ENCODE results near the gene MRC2. TPM values are rescaled to one million over a fixed set of nuclear protein-coding genes. Genes with fewer than 3 reads are reported as not detected.
"Not testable (repeated sequence)": the region's sequence is repeated elsewhere in the genome, so short reads cannot be mapped to it uniquely, and the experiment has no call there.

Gene MRC2
- total RNA-seq, 4 donors from 2014 or later, result 7.9 to 47.2 (median 14.5) TPM

DNA sequence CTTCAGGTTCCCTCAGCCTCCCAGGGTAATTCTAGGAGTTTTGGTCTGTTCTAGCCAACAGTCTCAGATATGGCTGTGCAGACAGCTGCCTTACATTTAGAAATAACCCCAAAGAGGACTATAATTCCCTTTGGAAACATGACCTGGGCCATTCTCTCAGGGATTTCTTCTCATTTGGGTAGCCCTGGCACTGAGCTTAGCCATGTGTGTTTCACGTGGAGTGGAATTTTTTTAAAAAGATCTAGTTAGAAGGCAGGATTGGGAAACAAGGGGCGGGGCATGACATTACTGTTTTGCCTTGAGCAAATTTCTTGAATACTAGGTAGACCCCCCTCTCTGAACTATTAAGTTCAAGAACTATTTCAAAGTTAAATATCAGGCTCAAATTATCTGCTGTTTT lies 29.6 kb upstream of the MRC2 start:
- Histone ChIP-seq H3K4me1 (no peaks in the 10 kb centered on the region), H3K4me3 (no peak overlapping the region), H3K27ac (no peak overlapping the region), H3K27me3 (no peaks in the 10 kb centered on the region), H3K9me3 (no peaks in the 10 kb centered on the region), H3K36me3 (peaks cover 0 to 42% (median 20%) of the 10 kb centered on the region in 4 donors)
- no peak for DNase-seq
- in situ Hi-C loops (cut with MboI; ENCODE audit: low pct_ligation_motif_present in 1 of 4, low pct_unique_long_range_greater_than_20kb in 1 of 4, low sequenced_read_pairs in 3 of 4), result no loop called here
- WGBS, 2 donors (ENCODE audit: low coverage in 1 of 2), result 75 to 89% methylated on average over 1 to 2 of the region's 2 CpGs
- TF ChIP-seq, protein P1, sequence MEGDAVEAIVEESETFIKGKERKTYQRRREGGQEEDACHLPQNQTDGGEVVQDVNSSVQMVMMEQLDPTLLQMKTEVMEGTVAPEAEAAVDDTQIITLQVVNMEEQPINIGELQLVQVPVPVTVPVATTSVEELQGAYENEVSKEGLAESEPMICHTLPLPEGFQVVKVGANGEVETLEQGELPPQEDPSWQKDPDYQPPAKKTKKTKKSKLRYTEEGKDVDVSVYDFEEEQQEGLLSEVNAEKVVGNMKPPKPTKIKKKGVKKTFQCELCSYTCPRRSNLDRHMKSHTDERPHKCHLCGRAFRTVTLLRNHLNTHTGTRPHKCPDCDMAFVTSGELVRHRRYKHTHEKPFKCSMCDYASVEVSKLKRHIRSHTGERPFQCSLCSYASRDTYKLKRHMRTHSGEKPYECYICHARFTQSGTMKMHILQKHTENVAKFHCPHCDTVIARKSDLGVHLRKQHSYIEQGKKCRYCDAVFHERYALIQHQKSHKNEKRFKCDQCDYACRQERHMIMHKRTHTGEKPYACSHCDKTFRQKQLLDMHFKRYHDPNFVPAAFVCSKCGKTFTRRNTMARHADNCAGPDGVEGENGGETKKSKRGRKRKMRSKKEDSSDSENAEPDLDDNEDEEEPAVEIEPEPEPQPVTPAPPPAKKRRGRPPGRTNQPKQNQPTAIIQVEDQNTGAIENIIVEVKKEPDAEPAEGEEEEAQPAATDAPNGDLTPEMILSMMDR (IDR thresholded peaks at IDR 0.05), result no peak
- TF ChIP-seq EP300 (IDR thresholded peaks at IDR 0.05; ENCODE audit: low read depth) (no peak), POLR2AphosphoS5 (IDR thresholded peaks at IDR 0.05) (no peak), POLR2A (IDR thresholded peaks at IDR 0.05) (no peak)
- intact Hi-C loops (cut with DNase I; ENCODE audit: low total_unique reads), result no loop called here

DNA sequence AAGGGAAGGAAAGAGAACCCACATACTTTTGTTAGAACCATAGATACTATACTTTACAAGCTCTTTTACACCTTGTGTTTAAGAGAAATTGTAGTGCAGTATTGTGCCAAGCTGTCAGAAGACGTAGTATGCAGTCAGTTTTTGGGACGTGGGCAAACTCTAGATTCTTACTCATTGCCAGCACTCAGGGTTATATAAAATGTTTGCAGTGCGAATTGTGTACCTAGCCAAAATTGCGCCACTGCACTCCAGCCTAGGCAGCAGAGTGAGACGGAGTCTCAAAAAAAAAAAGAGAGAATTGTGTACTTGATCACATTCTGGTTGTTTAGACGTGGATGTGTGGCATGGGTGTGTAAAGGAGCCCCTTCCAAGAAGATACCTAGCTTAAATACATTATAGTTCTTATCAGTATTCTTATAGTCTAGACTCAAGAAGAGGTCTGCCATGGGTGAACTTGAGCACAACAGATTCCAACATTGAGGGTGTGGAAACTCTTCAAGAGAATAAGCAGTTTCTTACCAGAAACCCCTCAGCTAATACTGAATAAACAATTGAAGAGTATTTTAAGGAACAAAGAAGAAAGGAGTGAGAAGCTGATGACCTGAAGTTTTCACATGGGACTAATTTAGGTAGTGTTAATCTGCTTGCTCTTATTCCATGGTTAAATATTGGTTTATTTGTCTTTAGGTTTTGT lies 27.4 kb upstream of the MRC2 start:
- TF ChIP-seq, protein P1 (IDR thresholded peaks at IDR 0.05), result no peak
- no peak for TF ChIP-seq EP300 (IDR thresholded peaks at IDR 0.05; ENCODE audit: low read depth)
- TF ChIP-seq POLR2A (IDR thresholded peaks at IDR 0.05), result no peak
- no peak for TF ChIP-seq POLR2AphosphoS5 (IDR thresholded peaks at IDR 0.05)
- DNase-seq, result no peak
- intact Hi-C loops (cut with DNase I; ENCODE audit: low total_unique reads), result no loop called here
- Histone ChIP-seq H3K36me3 (peaks cover 0 to 59% (median 20%) of the 10 kb centered on the region in 4 donors), H3K9me3 (no peaks in the 10 kb centered on the region), H3K27ac (no peak overlapping the region), H3K4me3 (no peak overlapping the region), H3K4me1 (no peaks in the 10 kb centered on the region), H3K27me3 (no peaks in the 10 kb centered on the region)
- in situ Hi-C loops (cut with MboI; ENCODE audit: low pct_ligation_motif_present in 1 of 4, low pct_unique_long_range_greater_than_20kb in 1 of 4, low sequenced_read_pairs in 3 of 4), result no loop called here
- 93 to 95% methylated on average over 4 to 6 of the region's 6 CpGs for WGBS, 2 donors (ENCODE audit: low coverage in 1 of 2)

DNA sequence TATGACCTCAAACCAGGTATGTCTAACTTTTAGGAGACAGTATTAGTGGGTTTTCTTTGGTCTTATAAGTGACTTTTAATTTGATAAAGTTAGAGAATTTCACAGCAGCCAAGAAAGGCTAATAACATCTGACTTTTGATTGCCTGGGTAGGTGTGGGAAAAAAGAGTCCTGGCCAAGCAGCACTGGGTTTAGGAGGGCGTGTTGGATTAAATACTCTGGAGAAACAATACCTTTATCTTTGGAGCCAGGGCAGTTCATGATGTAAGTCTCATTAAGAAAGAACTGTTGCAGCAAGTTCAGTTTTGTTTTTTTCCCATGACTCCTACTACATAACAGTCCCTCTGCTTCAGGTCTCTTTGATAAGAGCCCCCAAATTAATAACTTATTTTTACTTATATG lies 26.7 kb upstream of the MRC2 start:
- no peak overlapping the region for H3K4me3 ChIP-seq
- H3K27ac ChIP-seq, result no peak overlapping the region
- no peaks in the 10 kb centered on the region for H3K4me1 ChIP-seq
- no peak for DNase-seq
- H3K27me3 ChIP-seq, result no peaks in the 10 kb centered on the region
- intact Hi-C loops (cut with DNase I; ENCODE audit: low total_unique reads), result no loop called here
- no peaks in the 10 kb centered on the region for H3K9me3 ChIP-seq
- TF ChIP-seq POLR2A (IDR thresholded peaks at IDR 0.05) (no peak), POLR2AphosphoS5 (IDR thresholded peaks at IDR 0.05) (no peak), EP300 (IDR thresholded peaks at IDR 0.05; ENCODE audit: low read depth) (no peak)
- TF ChIP-seq, protein P1 (IDR thresholded peaks at IDR 0.05), result no peak
- WGBS, 2 donors (ENCODE audit: low coverage in 1 of 2), result 59 to 83% methylated on average over 1 of the region's 1 CpG
- in situ Hi-C loops (cut with MboI; ENCODE audit: low pct_ligation_motif_present in 1 of 4, low pct_unique_long_range_greater_than_20kb in 1 of 4, low sequenced_read_pairs in 3 of 4), result no loop called here
- peaks cover 0 to 61% (median 20%) of the 10 kb centered on the region in 4 donors for H3K36me3 ChIP-seq

DNA sequence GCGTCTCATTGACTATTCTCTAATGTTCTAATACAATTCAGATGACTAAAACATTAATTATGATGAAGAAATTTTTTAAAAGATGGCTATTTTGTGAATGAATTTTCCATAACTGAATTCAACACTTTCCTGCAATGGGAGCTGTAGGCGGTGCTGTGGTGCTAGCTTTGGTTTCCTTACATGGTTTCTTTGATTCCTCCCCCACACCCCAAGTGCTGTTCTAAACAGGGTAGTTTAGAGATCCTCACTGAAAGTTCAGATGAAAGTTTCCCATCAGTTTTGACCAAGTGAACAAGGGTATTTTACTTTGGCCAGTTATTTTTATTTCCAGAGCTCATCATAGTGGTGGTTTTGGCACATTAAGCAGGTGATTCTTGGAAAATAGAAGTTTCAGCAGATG lies 26.0 kb upstream of the MRC2 start:
- Histone ChIP-seq H3K4me1 (no peaks in the 10 kb centered on the region), H3K27me3 (no peaks in the 10 kb centered on the region), H3K4me3 (no peak overlapping the region), H3K27ac (no peak overlapping the region), H3K36me3 (peaks cover 0 to 60% (median 20%) of the 10 kb centered on the region in 4 donors), H3K9me3 (no peaks in the 10 kb centered on the region)
- no peak for DNase-seq
- intact Hi-C loops (cut with DNase I; ENCODE audit: low total_unique reads), result no loop called here
- in situ Hi-C loops (cut with MboI; ENCODE audit: low pct_ligation_motif_present in 1 of 4, low pct_unique_long_range_greater_than_20kb in 1 of 4, low sequenced_read_pairs in 3 of 4), result no loop called here
- TF ChIP-seq POLR2AphosphoS5 (IDR thresholded peaks at IDR 0.05), result no peak
- WGBS, 2 donors (ENCODE audit: low coverage in 1 of 2), result 93 to 100% methylated on average over 2 of the region's 2 CpGs

DNA sequence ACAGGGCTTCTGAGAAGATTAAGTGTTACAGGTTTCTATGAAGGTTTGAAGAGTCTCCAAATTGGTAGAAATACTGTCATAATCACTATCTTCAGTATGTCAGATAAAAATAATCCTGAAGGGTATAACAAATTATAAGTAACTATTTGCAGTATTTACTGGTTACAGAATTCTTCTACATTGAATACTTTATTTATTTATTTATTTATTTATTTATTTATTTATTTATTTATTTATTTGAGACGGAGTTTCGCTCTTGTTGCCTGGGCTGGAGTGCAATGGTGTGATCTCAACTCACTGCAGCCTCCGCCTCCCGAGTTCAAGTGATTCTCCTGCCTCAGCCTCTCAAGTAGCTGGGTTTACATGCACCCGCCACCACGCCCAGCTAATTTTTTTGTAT lies 23.7 kb upstream of the MRC2 start:
- H3K27ac ChIP-seq; H3K4me3 ChIP-seq; DNase-seq; H3K9me3 ChIP-seq; intact Hi-C loops (cut with DNase I; ENCODE audit: low total_unique reads); in situ Hi-C loops (cut with MboI; ENCODE audit: low pct_ligation_motif_present in 1 of 4, low pct_unique_long_range_greater_than_20kb in 1 of 4, low sequenced_read_pairs in 3 of 4); H3K27me3 ChIP-seq; H3K4me1 ChIP-seq: not testable (repeated sequence)
- WGBS, 2 donors (ENCODE audit: low coverage in 1 of 2), result 98 to 100% methylated on average over 2 to 6 of the region's 6 CpGs
- peaks cover 0 to 67% (median 22%) of the 10 kb centered on the region in 4 donors for H3K36me3 ChIP-seq
